Stimulated activated CD4-positive, alpha-beta T cell treated with anti-CD3 and anti-CD28 coated beads, Interleukin-4, amount 100 ng/mL, for 48 hours (primary cell): ENCODE measurements around the gene RBM12.
"Not testable (repeated sequence)": the region's sequence is repeated elsewhere in the genome, so short reads cannot be mapped to it uniquely, and the experiment has no call there.

Source experiments
- DNase-seq, 2 donors: peaks; one replicate each; pipeline ENCODE4 v3.0.0-alpha.2; 2020; ENCODE audit warnings: low read depth in 2 of 2

RBM12 gene

GRCh38 chr20:35699127-35699956, 34.6 kb upstream of the RBM12 start, which contains the start of the genes NFS1 and ROMO1:
NFS1 (minus strand) TSS chr20:35699352; CDS start chr20:35699288, 64 bp downstream.
ROMO1 (plus strand) TSS chr20:35699405; CDS start chr20:35699633, 228 bp downstream.
- peak; percentile 76 to 82 for DNase-seq

- no peak for DNase-seq
Measured at GRCh38 chr20:35698298-35699126, 33.8 kb upstream of the RBM12 start.

- no peak for DNase-seq
Measured at GRCh38 chr20:35697696-35698297, 33.1 kb upstream of the RBM12 start.

DNA sequence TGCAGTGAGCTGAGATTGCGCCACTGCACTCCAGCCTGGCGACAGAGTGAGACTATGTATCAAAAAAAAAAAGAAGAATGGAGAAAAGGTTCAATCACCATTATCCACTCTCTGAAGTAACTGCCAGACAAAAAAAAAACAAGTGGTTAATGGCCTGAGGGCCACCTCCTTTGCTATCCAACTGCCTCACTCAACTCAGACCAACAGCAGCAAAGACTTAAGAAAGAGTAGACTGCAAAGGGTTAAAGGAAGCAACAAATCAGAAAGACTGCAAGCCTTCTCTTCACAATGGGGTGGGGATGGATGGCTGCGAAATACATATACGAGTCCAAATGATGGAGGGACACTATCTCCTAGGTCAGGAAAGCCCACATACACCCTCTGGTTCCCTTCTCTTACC, 31.3 kb upstream of the RBM12 start:
- DNase-seq = no peak

- no peak for DNase-seq
Measured at GRCh38 chr20:35695245-35695749, 30.6 kb upstream of the RBM12 start.

- DNase-seq = no peak
Measured at GRCh38 chr20:35690265-35690664, 25.6 kb upstream of the RBM12 start.

GRCh38 chr20:35686872-35687271, 22.2 kb upstream of the RBM12 start:
- not testable (repeated sequence) for DNase-seq

DNA sequence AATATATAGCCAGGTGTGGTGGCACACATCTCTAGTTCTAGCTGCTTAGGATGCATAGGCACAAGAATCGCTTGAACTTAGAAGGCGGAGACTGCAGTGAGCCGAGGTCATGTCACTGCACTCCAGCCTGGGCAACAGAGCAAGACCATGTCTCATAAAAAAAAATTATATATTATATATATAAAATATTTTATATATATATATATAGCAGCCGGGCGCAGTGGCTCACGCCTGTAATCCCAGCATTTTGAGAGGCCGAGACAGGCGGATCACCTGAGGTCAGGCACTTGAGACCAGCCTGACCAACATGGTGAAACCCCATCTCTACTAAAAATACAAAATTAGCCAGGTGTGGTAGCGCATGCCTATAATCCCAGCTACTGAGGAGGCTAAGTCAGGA, 20.7 kb upstream of the RBM12 start:
- not testable (repeated sequence) for DNase-seq

- no peak for DNase-seq
Measured at GRCh38 chr20:35681960-35682359, 17.3 kb upstream of the RBM12 start.

DNA sequence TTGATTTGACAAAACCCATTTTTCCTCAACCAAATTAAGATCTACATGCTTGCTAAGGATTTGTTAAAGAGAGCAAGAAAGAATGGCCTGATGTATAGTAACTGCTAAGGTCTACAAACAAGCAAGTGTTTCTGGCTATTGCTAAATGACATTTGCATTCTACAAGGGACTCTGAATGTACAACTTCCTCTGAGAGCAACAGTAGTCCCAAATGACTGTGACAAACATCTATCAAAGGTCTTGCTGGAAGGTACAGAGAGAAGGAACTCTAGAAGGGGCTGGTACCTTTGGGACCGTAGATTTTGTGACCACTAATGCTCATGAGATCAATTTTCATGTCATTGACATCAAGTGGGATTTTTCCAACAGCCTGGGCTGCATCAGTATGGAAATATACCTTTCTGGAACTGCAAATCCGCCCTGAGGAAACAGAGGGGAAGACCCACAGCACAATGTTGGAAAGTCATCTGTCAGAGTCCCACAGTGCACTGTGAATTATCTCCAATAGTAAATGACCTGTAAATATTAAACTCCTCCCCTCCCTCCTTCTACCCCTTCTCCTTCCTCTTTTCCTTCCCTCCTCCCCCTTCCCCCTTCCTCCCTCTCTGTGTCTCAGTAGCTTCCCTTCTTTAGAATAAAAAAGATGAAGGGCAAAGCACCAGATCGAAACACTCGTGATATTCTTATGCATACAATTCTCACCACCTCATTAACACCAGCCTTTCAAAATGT, 15.9 kb upstream of the RBM12 start:
- DNase-seq = no peak

DNA sequence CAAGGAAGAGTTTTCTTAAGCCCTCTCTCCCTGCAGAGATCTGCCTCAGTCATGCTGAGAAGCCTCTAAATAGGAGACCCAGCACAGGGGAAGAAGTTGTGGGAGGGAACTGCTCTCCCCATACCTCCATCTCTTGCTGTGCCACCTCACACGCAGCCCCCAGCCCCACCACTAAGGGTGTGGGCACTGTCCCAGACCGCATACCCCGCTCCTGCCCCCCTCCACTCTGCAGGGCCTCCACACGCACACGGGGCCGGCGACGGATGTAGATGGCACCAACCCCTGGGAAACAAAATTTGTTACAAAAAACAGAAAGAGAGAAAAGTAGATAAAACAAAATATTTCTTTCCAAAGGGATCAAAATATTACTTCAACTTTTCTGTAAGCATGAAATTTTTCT, 10.2 kb upstream of the RBM12 start:
- no peak for DNase-seq

DNA sequence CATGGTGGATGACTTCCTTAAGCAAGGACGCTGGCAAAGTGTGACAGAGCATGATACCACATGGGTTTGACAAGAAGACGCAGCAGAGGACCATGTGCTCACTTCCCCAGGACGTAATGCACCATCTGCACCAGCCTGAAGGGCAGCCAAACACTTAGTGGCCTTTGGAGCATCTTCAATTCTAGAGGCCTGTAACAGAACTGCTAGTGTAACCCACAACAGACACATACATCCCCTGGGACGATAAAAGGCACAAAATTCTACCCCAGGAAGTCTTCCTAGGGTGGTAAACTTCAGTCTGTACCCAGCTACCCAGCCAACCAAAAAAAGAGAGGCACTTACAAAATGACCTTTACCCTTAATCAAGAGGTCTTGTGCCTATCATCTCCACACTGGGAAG, 9.2 kb upstream of the RBM12 start:
- no peak for DNase-seq

GRCh38 chr20:35669681-35670080, 5.0 kb upstream of the RBM12 start:
- DNase-seq = no peak

DNA sequence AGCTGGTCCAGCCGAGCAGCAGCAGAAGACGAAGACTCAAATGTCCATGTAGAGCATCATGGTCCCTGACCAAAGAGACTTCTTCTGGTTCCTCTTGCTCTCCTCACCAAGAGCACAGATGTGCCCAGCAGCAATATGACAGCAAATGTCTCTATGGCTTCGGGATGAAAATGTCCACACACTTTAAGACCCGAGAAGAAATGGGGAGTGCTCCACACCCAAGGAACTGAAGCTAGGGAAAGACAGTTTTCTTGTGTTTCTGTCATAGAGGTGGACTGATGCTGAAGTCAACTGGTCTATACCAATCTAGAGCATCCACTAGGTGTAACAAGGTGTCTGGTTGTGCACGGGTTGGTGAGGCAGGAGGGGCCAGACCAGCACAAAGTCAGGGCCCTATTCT, 4.5 kb upstream of the RBM12 start:
- no peak for DNase-seq

- DNase-seq = no peak
Measured at GRCh38 chr20:35665949-35666288, 1.2 kb upstream of the RBM12 start.

- peak; percentile 35 to 40 for DNase-seq
Measured at GRCh38 chr20:35663516-35664465, 909 bp downstream of the RBM12 start.

GRCh38 chr20:35662551-35662950, 2.1 kb downstream of the RBM12 start:
- DNase-seq = no peak

DNA sequence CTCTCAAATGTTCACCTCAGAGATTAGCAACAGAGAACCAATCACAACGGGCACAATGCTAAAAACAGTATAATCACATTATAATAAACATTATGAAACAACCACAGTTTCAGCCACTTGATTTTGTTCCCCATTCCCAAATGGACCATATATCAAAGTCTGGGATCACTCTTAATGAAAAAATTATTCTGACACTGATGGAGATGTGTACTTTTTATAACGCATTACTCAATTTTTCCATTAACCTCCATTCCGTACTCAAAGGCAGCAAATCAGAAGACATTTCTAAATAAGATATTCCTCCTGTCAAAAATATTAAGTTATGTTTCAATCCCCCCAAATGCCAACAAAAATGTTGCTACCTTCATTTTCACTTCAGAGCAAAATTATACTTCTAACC, 2.8 kb downstream of the RBM12 start:
- no peak for DNase-seq

DNA sequence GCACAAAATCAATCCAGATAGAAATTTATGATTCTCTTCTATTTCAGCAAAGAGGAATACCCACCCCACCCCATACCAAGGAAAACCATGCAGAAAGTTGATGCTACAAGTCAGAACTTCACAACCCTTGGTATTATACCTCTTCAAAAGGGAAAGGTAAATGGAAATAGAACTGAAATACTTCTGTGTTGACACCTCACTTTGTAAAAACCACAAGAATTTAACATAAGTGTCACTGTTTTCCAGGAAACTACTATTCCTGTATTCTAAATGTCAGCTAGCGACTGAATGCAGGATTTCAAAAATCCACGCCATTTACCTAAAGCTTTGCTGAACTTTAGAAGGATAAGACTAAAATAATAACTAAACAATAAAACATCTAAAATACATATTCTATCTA, 3.6 kb downstream of the RBM12 start:
- no peak for DNase-seq
